SK-N-SH treated with all-trans-retinoic acid at 6 μM for 48 hours (cell line): ENCODE results near the gene SLC7A7.

Experiments used
- CSRNP3 ChIP-seq: fragments of 250-450 bp; sonication (Bioruptor Pico); IDR thresholded peaks from 2 replicates; pipeline ENCODE4 v1.5.1; 2021; ENCODE audit warnings: mild to moderate bottlenecking, moderate library complexity
- GLIS3 ChIP-seq: fragments of 250-450 bp; sonication (Bioruptor Pico); IDR thresholded peaks from 2 replicates; pipeline ENCODE4 v1.5.0; 2020; ENCODE audit warnings: mild to moderate bottlenecking, moderate library complexity
- ISL1 ChIP-seq: fragments of 250-450 bp; sonication (Bioruptor Pico); IDR thresholded peaks from 2 replicates; pipeline ENCODE4 v2.1.2; 2022; ENCODE audit warnings: mild to moderate bottlenecking, moderate library complexity
- PATZ1 ChIP-seq: fragments of 250-450 bp; sonication (Bioruptor Pico); IDR thresholded peaks from 2 replicates; pipeline ENCODE4 v1.8.0; 2020; ENCODE audit warnings: mild to moderate bottlenecking, moderate library complexity, borderline replicate concordance
- RARB ChIP-seq: fragments of 250-450 bp; sonication (Bioruptor Pico); IDR thresholded peaks from 2 replicates; pipeline ENCODE4 v1.8.0; 2021; ENCODE audit warnings: mild to moderate bottlenecking, moderate library complexity
- TCF4 ChIP-seq: fragments of 250-450 bp; sonication (Bioruptor Pico); IDR thresholded peaks from 2 replicates; pipeline ENCODE4 v1.8.0; 2021; ENCODE audit warnings: mild to moderate bottlenecking, moderate library complexity, borderline replicate concordance
- ZFP30 ChIP-seq: fragments of 450-650 bp; formaldehyde crosslinking; IDR thresholded peaks from 2 replicates; pipeline ENCODE4 v1.5.0; 2022; ENCODE audit warnings: mild to moderate bottlenecking, moderate library complexity
- ZNF565 ChIP-seq: fragments of 450-650 bp; formaldehyde crosslinking; conservative IDR thresholded peaks from 2 replicates; pipeline ENCODE4 v1.5.0; 2020; ENCODE audit warnings: low read depth, mild to moderate bottlenecking, moderate library complexity

- no peak for TF ChIP-seq PATZ1 (CRISPR knock-in tag)
- TF ChIP-seq CSRNP3 (CRISPR knock-in tag): no peak
- no peak for TF ChIP-seq ZFP30
- no peak for TF ChIP-seq RARB (CRISPR knock-in tag)
- TF ChIP-seq ZNF565 (CRISPR knock-in tag): no peak
- TF ChIP-seq GLIS3: no peak
- no peak for TF ChIP-seq ISL1
- no peak for TF ChIP-seq TCF4
These were observed 41.1 kb downstream of the SLC7A7 start for GRCh38 chr14:22774011-22774706.
